Measurements from ENCODE around the gene LRIG1.
"Not testable (repeated sequence)": the region's sequence is repeated elsewhere in the genome, so short reads cannot be mapped to it uniquely, and the experiment has no call there.

The LRIG1 gene

GRCh38 chr3:66425032-66425431 lies 75.8 kb downstream of the LRIG1 start:
- no peak overlapping the region for H3K4me3 ChIP-seq (IDR thresholded peaks at IDR 0.05; ENCODE audit: insufficient read depth, low read depth, low read length)
- H3K4me1 ChIP-seq (ENCODE audit: low read depth, poor library complexity, severe bottlenecking), result peaks cover 8% of the 10 kb centered on the region
- H3K4me2 ChIP-seq, result no peak overlapping the region
- H3K27me3 ChIP-seq (ENCODE audit: insufficient read depth, low read depth), result no peaks in the 10 kb centered on the region
- no peak for TF ChIP-seq CTCF (conservative IDR thresholded peaks at IDR 0.05; ENCODE audit: low read depth, low read length)
- H4K20me1 ChIP-seq (ENCODE audit: insufficient read depth), result no peaks in the 10 kb centered on the region
- H3K27ac ChIP-seq, result no peak overlapping the region
- no peak overlapping the region for H2AFZ ChIP-seq (ENCODE audit: low read depth)
- no peak overlapping the region for H3K9ac ChIP-seq
- no peaks in the 10 kb centered on the region for H3K36me3 ChIP-seq (ENCODE audit: insufficient read depth)
- peaks cover 94% of the 10 kb centered on the region for H3K79me2 ChIP-seq (ENCODE audit: insufficient read depth, low read depth)

- no peak overlapping the region for H3K4me3 ChIP-seq (IDR thresholded peaks at IDR 0.05; ENCODE audit: insufficient read depth, low read depth, low read length)
These were observed 77.0 kb downstream of the LRIG1 start for GRCh38 chr3:66423791-66424190.

GRCh38 chr3:66421893-66422292 lies 78.9 kb downstream of the LRIG1 start:
- not testable (repeated sequence) for H3K9ac ChIP-seq; H3K36me3 ChIP-seq (ENCODE audit: insufficient read depth); H3K4me3 ChIP-seq (IDR thresholded peaks at IDR 0.05; ENCODE audit: insufficient read depth, low read depth, low read length); H3K4me2 ChIP-seq; H3K27ac ChIP-seq; H4K20me1 ChIP-seq (ENCODE audit: insufficient read depth); H2AFZ ChIP-seq (ENCODE audit: low read depth); H3K27me3 ChIP-seq (ENCODE audit: insufficient read depth, low read depth)
- Histone ChIP-seq H3K4me1 (ENCODE audit: low read depth, poor library complexity, severe bottlenecking) (peaks cover 13% of the 10 kb centered on the region), H3K79me2 (ENCODE audit: insufficient read depth, low read depth) (peaks cover 91% of the 10 kb centered on the region)

More at GRCh38 chr3:66423791-66424190, 77.0 kb downstream of the LRIG1 start:
- H4K20me1 ChIP-seq (ENCODE audit: insufficient read depth), result no peaks in the 10 kb centered on the region
- H3K27ac ChIP-seq, result no peak overlapping the region
- no peak overlapping the region for H2AFZ ChIP-seq (ENCODE audit: low read depth)
- peaks cover 94% of the 10 kb centered on the region for H3K79me2 ChIP-seq (ENCODE audit: insufficient read depth, low read depth)
- no peaks in the 10 kb centered on the region for H3K36me3 ChIP-seq (ENCODE audit: insufficient read depth)
- H3K4me2 ChIP-seq, result no peak overlapping the region
- no peak overlapping the region for H3K9ac ChIP-seq
- peaks cover 13% of the 10 kb centered on the region for H3K4me1 ChIP-seq (ENCODE audit: low read depth, poor library complexity, severe bottlenecking)
- no peaks in the 10 kb centered on the region for H3K27me3 ChIP-seq (ENCODE audit: insufficient read depth, low read depth)
- no peak for TF ChIP-seq CTCF (conservative IDR thresholded peaks at IDR 0.05; ENCODE audit: low read depth, low read length)

GRCh38 chr3:66421144-66421543 lies 79.7 kb downstream of the LRIG1 start:
- not testable (repeated sequence) for H4K20me1 ChIP-seq (ENCODE audit: insufficient read depth); H3K4me2 ChIP-seq; H3K4me3 ChIP-seq (IDR thresholded peaks at IDR 0.05; ENCODE audit: insufficient read depth, low read depth, low read length); H3K36me3 ChIP-seq (ENCODE audit: insufficient read depth); H2AFZ ChIP-seq (ENCODE audit: low read depth); H3K27ac ChIP-seq; H3K9ac ChIP-seq; H3K27me3 ChIP-seq (ENCODE audit: insufficient read depth, low read depth)
- Histone ChIP-seq H3K79me2 (ENCODE audit: insufficient read depth, low read depth) (peaks cover 83% of the 10 kb centered on the region), H3K4me1 (ENCODE audit: low read depth, poor library complexity, severe bottlenecking) (peaks cover 13% of the 10 kb centered on the region)

GRCh38 chr3:66419036-66419435 lies 81.8 kb downstream of the LRIG1 start:
- Histone ChIP-seq H4K20me1 (ENCODE audit: insufficient read depth) (0 out of 2 replicates have a peak, but pooled peaks cover 4% of the 10 kb centered on the region), H3K79me2 (ENCODE audit: insufficient read depth, low read depth) (peaks cover 70% of the 10 kb centered on the region), H3K4me2 (no peak overlapping the region), H3K4me3 (IDR thresholded peaks at IDR 0.05; ENCODE audit: insufficient read depth, low read depth, low read length) (no peak overlapping the region), H2AFZ (ENCODE audit: low read depth) (no peak overlapping the region), H3K36me3 (ENCODE audit: insufficient read depth) (no peaks in the 10 kb centered on the region), H3K9ac (no peak overlapping the region), H3K27me3 (ENCODE audit: insufficient read depth, low read depth) (no peaks in the 10 kb centered on the region), H3K4me1 (ENCODE audit: low read depth, poor library complexity, severe bottlenecking) (peaks cover 13% of the 10 kb centered on the region), H3K27ac (no peak overlapping the region)
- no peak for TF ChIP-seq CTCF (conservative IDR thresholded peaks at IDR 0.05; ENCODE audit: low read depth, low read length)

Data from KMS-11 (cell line).